ENCODE data around the gene STXBP1.

Gene STXBP1

GRCh38 chr9:127712371-127712770 lies 100.3 kb downstream of the STXBP1 start:
- Histone ChIP-seq H3K9ac (ENCODE audit: low read length) (no peak overlapping the region), H3K4me1 (ENCODE audit: control insufficient read depth, insufficient read depth, low read length) (peaks cover 13% of the 10 kb centered on the region), H3K27me3 (replicated peaks; ENCODE audit: control insufficient read depth, insufficient read depth, low read length) (no peaks in the 10 kb centered on the region), H3K9me3 (ENCODE audit: control insufficient read depth, low read length) (no peaks in the 10 kb centered on the region), H3K4me3 (ENCODE audit: low read length) (no peak overlapping the region), H3K36me3 (ENCODE audit: control insufficient read depth, insufficient read depth, low read length, severe bottlenecking) (no peaks in the 10 kb centered on the region)
- no peak for DNase-seq (ENCODE audit: low read depth)

GRCh38 chr9:127712867-127713266 lies 100.8 kb downstream of the STXBP1 start:
- DNase-seq (ENCODE audit: low read depth) = no peak
- no peak overlapping the region for H3K4me3 ChIP-seq (ENCODE audit: low read length)
- no peaks in the 10 kb centered on the region for H3K9me3 ChIP-seq (ENCODE audit: control insufficient read depth, low read length)
- no peaks in the 10 kb centered on the region for H3K27me3 ChIP-seq (replicated peaks; ENCODE audit: control insufficient read depth, insufficient read depth, low read length)
- no peaks in the 10 kb centered on the region for H3K36me3 ChIP-seq (ENCODE audit: control insufficient read depth, insufficient read depth, low read length, severe bottlenecking)
- H3K4me1 ChIP-seq (ENCODE audit: control insufficient read depth, insufficient read depth, low read length) = peaks cover 16% of the 10 kb centered on the region
- H3K9ac ChIP-seq (ENCODE audit: low read length) = no peak overlapping the region

GRCh38 chr9:127714020-127714750 lies 102.1 kb downstream of the STXBP1 start:
- peak overlapping the region; percentile 90 for H3K4me3 ChIP-seq (ENCODE audit: low read length)
- H3K4me1 ChIP-seq (ENCODE audit: control insufficient read depth, insufficient read depth, low read length) = peaks cover 16% of the 10 kb centered on the region
- no peaks in the 10 kb centered on the region for H3K27me3 ChIP-seq (replicated peaks; ENCODE audit: control insufficient read depth, insufficient read depth, low read length)
- no peaks in the 10 kb centered on the region for H3K36me3 ChIP-seq (ENCODE audit: control insufficient read depth, insufficient read depth, low read length, severe bottlenecking)
- no peaks in the 10 kb centered on the region for H3K9me3 ChIP-seq (ENCODE audit: control insufficient read depth, low read length)
- peak overlapping the region; percentile 47 for H3K9ac ChIP-seq (ENCODE audit: low read length)
- DNase-seq (ENCODE audit: low read depth) = peak; percentile 4

GRCh38 chr9:127714951-127715469 lies 102.9 kb downstream of the STXBP1 start:
- Histone ChIP-seq H3K9me3 (ENCODE audit: control insufficient read depth, low read length) (no peaks in the 10 kb centered on the region), H3K4me3 (ENCODE audit: low read length) (peak overlapping the region; percentile 90), H3K9ac (ENCODE audit: low read length) (peak overlapping the region; percentile 88), H3K4me1 (ENCODE audit: control insufficient read depth, insufficient read depth, low read length) (peaks cover 16% of the 10 kb centered on the region), H3K27me3 (replicated peaks; ENCODE audit: control insufficient read depth, insufficient read depth, low read length) (no peaks in the 10 kb centered on the region), H3K36me3 (ENCODE audit: control insufficient read depth, insufficient read depth, low read length, severe bottlenecking) (no peaks in the 10 kb centered on the region)
- peak; percentile 67 for DNase-seq (ENCODE audit: low read depth)

GRCh38 chr9:127715470-127716337 lies 103.6 kb downstream of the STXBP1 start, which contains the start of the genes PTRH1 and TTC16:
Gene PTRH1 (minus strand): TSS chr9:127715663. CDS start chr9:127715639, 24 bp downstream.
Gene TTC16 (plus strand): TSS chr9:127716079. CDS start chr9:127716146, 67 bp downstream.
- Histone ChIP-seq H3K4me3 (ENCODE audit: low read length) (peak within 1 kb of the TSS; percentile 90), H3K9me3 (ENCODE audit: control insufficient read depth, low read length) (no peaks in the 10 kb centered on the region), H3K9ac (ENCODE audit: low read length) (peak within 1 kb of the TSS; percentile 88), H3K4me1 (ENCODE audit: control insufficient read depth, insufficient read depth, low read length) (peaks cover 16% of the 10 kb centered on the region), H3K36me3 (ENCODE audit: control insufficient read depth, insufficient read depth, low read length, severe bottlenecking) (no peaks in the 10 kb centered on the region), H3K27me3 (replicated peaks; ENCODE audit: control insufficient read depth, insufficient read depth, low read length) (no peaks in the 10 kb centered on the region)
- peak; percentile 99 for DNase-seq (ENCODE audit: low read depth)

GRCh38 chr9:127716412-127716811 lies 104.3 kb downstream of the STXBP1 start:
- Histone ChIP-seq H3K4me3 (ENCODE audit: low read length) (peak overlapping the region; percentile 90), H3K4me1 (ENCODE audit: control insufficient read depth, insufficient read depth, low read length) (peaks cover 16% of the 10 kb centered on the region), H3K36me3 (ENCODE audit: control insufficient read depth, insufficient read depth, low read length, severe bottlenecking) (no peaks in the 10 kb centered on the region), H3K9me3 (ENCODE audit: control insufficient read depth, low read length) (no peaks in the 10 kb centered on the region), H3K9ac (ENCODE audit: low read length) (peak overlapping the region; percentile 88), H3K27me3 (replicated peaks; ENCODE audit: control insufficient read depth, insufficient read depth, low read length) (no peaks in the 10 kb centered on the region)
- DNase-seq (ENCODE audit: low read depth) = no peak

GRCh38 chr9:127717766-127718165 lies 105.7 kb downstream of the STXBP1 start:
- H3K27me3 ChIP-seq (replicated peaks; ENCODE audit: control insufficient read depth, insufficient read depth, low read length) = no peaks in the 10 kb centered on the region
- peaks cover 16% of the 10 kb centered on the region for H3K4me1 ChIP-seq (ENCODE audit: control insufficient read depth, insufficient read depth, low read length)
- H3K9me3 ChIP-seq (ENCODE audit: control insufficient read depth, low read length) = no peaks in the 10 kb centered on the region
- no peaks in the 10 kb centered on the region for H3K36me3 ChIP-seq (ENCODE audit: control insufficient read depth, insufficient read depth, low read length, severe bottlenecking)
- no peak for DNase-seq (ENCODE audit: low read depth)
- no peak overlapping the region for H3K4me3 ChIP-seq (ENCODE audit: low read length)
- no peak overlapping the region for H3K9ac ChIP-seq (ENCODE audit: low read length)

GRCh38 chr9:127720031-127720864 lies 108.2 kb downstream of the STXBP1 start:
- H3K4me1 ChIP-seq (ENCODE audit: control insufficient read depth, insufficient read depth, low read length) = peaks cover 27% of the 10 kb centered on the region
- DNase-seq (ENCODE audit: low read depth) = no peak
- H3K9ac ChIP-seq (ENCODE audit: low read length) = no peak overlapping the region
- no peaks in the 10 kb centered on the region for H3K36me3 ChIP-seq (ENCODE audit: control insufficient read depth, insufficient read depth, low read length, severe bottlenecking)
- H3K9me3 ChIP-seq (ENCODE audit: control insufficient read depth, low read length) = no peaks in the 10 kb centered on the region
- H3K4me3 ChIP-seq (ENCODE audit: low read length) = no peak overlapping the region
- H3K27me3 ChIP-seq (replicated peaks; ENCODE audit: control insufficient read depth, insufficient read depth, low read length) = no peaks in the 10 kb centered on the region

- Histone ChIP-seq H3K36me3 (ENCODE audit: control insufficient read depth, insufficient read depth, low read length, severe bottlenecking) (no peaks in the 10 kb centered on the region), H3K9me3 (ENCODE audit: control insufficient read depth, low read length) (no peaks in the 10 kb centered on the region), H3K27me3 (replicated peaks; ENCODE audit: control insufficient read depth, insufficient read depth, low read length) (no peaks in the 10 kb centered on the region), H3K4me1 (ENCODE audit: control insufficient read depth, insufficient read depth, low read length) (peaks cover 27% of the 10 kb centered on the region), H3K9ac (ENCODE audit: low read length) (no peak overlapping the region), H3K4me3 (ENCODE audit: low read length) (no peak overlapping the region)
- DNase-seq (ENCODE audit: low read depth) = no peak
These were observed 108.8 kb downstream of the STXBP1 start for GRCh38 chr9:127720865-127721227.

GRCh38 chr9:127721391-127721821 lies 109.3 kb downstream of the STXBP1 start:
- H3K4me3 ChIP-seq (ENCODE audit: low read length) = no peak overlapping the region
- no peaks in the 10 kb centered on the region for H3K36me3 ChIP-seq (ENCODE audit: control insufficient read depth, insufficient read depth, low read length, severe bottlenecking)
- H3K27me3 ChIP-seq (replicated peaks; ENCODE audit: control insufficient read depth, insufficient read depth, low read length) = no peaks in the 10 kb centered on the region
- peaks cover 21% of the 10 kb centered on the region for H3K4me1 ChIP-seq (ENCODE audit: control insufficient read depth, insufficient read depth, low read length)
- no peak overlapping the region for H3K9ac ChIP-seq (ENCODE audit: low read length)
- no peak for DNase-seq (ENCODE audit: low read depth)
- H3K9me3 ChIP-seq (ENCODE audit: control insufficient read depth, low read length) = no peaks in the 10 kb centered on the region

All from adipocyte (in vitro differentiated cells).